Natural killer cell treated with Interleukin-12 subunit alpha and Interleukin-12 subunit beta and Interleukin-15 and Interleukin-18, amount 100 ng/mL, for 72 hours (primary cell): ENCODE results near the gene CACNA1B. TPM values are rescaled to one million over a fixed set of nuclear protein-coding genes. Genes with fewer than 3 reads are reported as not detected.

ENCODE experiments used
- ATAC-seq, 2 donors: fragments of 150-1000 bp; cut with Tn5 transposase in 1 of 2; sonication (Bioruptor Pico), chemical (Tn5 transposase) in 1 of 2; 2 replicates each; pipeline ENCODE4 v1.10.0; 2021
- DNase-seq: peaks from one replicate; pipeline ENCODE4 v3.0.0; 2022; ENCODE audit warnings: low spot score
- H3K27ac Mint-ChIP-seq, 2 donors: 1 replicate in 1 of 2; 2 replicates in 1 of 2; pipeline ENCODE4 v1.8.0; 2022; ENCODE audit warnings: mixed read lengths in 2 of 2, mild to moderate bottlenecking in 1 of 2, moderate library complexity in 1 of 2
- H3K27me3 Mint-ChIP-seq, 2 donors: 1 replicate in 1 of 2; 2 replicates in 1 of 2; pipeline ENCODE4 v1.8.0; 2022; ENCODE audit warnings: mixed read lengths in 2 of 2
- H3K36me3 Mint-ChIP-seq: one replicate; pipeline ENCODE4 v1.8.0; 2022; ENCODE audit warnings: mixed read lengths
- H3K4me1 Mint-ChIP-seq, 2 donors: 1 replicate in 1 of 2; 2 replicates in 1 of 2; pipeline ENCODE4 v1.8.0; 2022; ENCODE audit warnings: low read depth in 2 of 2, mixed read lengths in 2 of 2, mild to moderate bottlenecking in 1 of 2
- H3K4me3 Mint-ChIP-seq: one replicate; pipeline ENCODE4 v1.8.0; 2022; ENCODE audit warnings: mixed read lengths
- H3K9me3 Mint-ChIP-seq: 2 replicates; pipeline ENCODE4 v1.8.0; 2022; ENCODE audit warnings: mixed read lengths
- total RNA-seq, 2 donors: library from RNA; stranded (reverse); gene quantifications; one replicate each; pipeline ENCODE4 v1.2.3, GENCODE V29; 2022

Gene CACNA1B
- total RNA-seq, 2 donors from 2014 or later = 0.11 to 0.90 TPM

- no peak for DNase-seq
- H3K4me1 Mint-ChIP-seq = no peaks in the 10 kb centered on the region
- no peaks in the 10 kb centered on the region for H3K9me3 Mint-ChIP-seq
- ATAC-seq = no peak
- H3K4me3 Mint-ChIP-seq = no peak overlapping the region
- no peak overlapping the region for H3K27ac Mint-ChIP-seq
- no peaks in the 10 kb centered on the region for H3K36me3 Mint-ChIP-seq
- H3K27me3 Mint-ChIP-seq = peaks cover 8 to 12% of the 10 kb centered on the region in 2 donors
These were observed 173.1 kb downstream of the CACNA1B start for GRCh38 chr9:138050472-138051330.

- no peaks in the 10 kb centered on the region for H3K36me3 Mint-ChIP-seq
- no peaks in the 10 kb centered on the region for H3K9me3 Mint-ChIP-seq
- no peak for DNase-seq
- H3K4me3 Mint-ChIP-seq = no peak overlapping the region
- no peaks in the 10 kb centered on the region for H3K4me1 Mint-ChIP-seq
- H3K27ac Mint-ChIP-seq = no peak overlapping the region
- no peak for ATAC-seq
- H3K27me3 Mint-ChIP-seq = peaks cover 8 to 12% of the 10 kb centered on the region in 2 donors
These were observed 174.2 kb downstream of the CACNA1B start for GRCh38 chr9:138051586-138052321.

GRCh38 chr9:138052322-138052615, 174.7 kb downstream of the CACNA1B start:
- Mint-ChIP-seq H3K4me3 (no peak overlapping the region), H3K36me3 (no peaks in the 10 kb centered on the region), H3K27ac (no peak overlapping the region), H3K9me3 (no peaks in the 10 kb centered on the region), H3K27me3 (peaks cover 8 to 11% of the 10 kb centered on the region in 2 donors), H3K4me1 (no peaks in the 10 kb centered on the region)
- DNase-seq (no peak), ATAC-seq (no peak)

- Mint-ChIP-seq H3K4me3 (no peak overlapping the region), H3K9me3 (no peaks in the 10 kb centered on the region), H3K27ac (no peak overlapping the region), H3K4me1 (no peaks in the 10 kb centered on the region), H3K36me3 (no peaks in the 10 kb centered on the region), H3K27me3 (peaks cover 8% of the 10 kb centered on the region in 2 donors)
- ATAC-seq (no peak), DNase-seq (no peak)
These were observed 175.2 kb downstream of the CACNA1B start for GRCh38 chr9:138052635-138053320.

GRCh38 chr9:138053321-138053868, 175.8 kb downstream of the CACNA1B start:
- H3K27ac Mint-ChIP-seq = no peak overlapping the region
- no peaks in the 10 kb centered on the region for H3K4me1 Mint-ChIP-seq
- no peak for DNase-seq
- H3K36me3 Mint-ChIP-seq = no peaks in the 10 kb centered on the region
- peak in 1 of 2 donors; percentile 29 for ATAC-seq
- peaks cover 8% of the 10 kb centered on the region in 2 donors for H3K27me3 Mint-ChIP-seq
- H3K4me3 Mint-ChIP-seq = no peak overlapping the region
- H3K9me3 Mint-ChIP-seq = no peaks in the 10 kb centered on the region

- Mint-ChIP-seq H3K36me3 (no peaks in the 10 kb centered on the region), H3K4me3 (no peak overlapping the region), H3K9me3 (no peaks in the 10 kb centered on the region), H3K4me1 (no peaks in the 10 kb centered on the region), H3K27me3 (peaks cover 8% of the 10 kb centered on the region in 2 donors), H3K27ac (no peak overlapping the region)
- ATAC-seq (no peak), DNase-seq (no peak)
These were observed 176.6 kb downstream of the CACNA1B start for GRCh38 chr9:138053996-138054752.

GRCh38 chr9:138057726-138058125, 180.1 kb downstream of the CACNA1B start:
- Mint-ChIP-seq H3K36me3 (no peaks in the 10 kb centered on the region), H3K4me1 (no peaks in the 10 kb centered on the region), H3K27ac (no peak overlapping the region), H3K27me3 (peaks cover 0 to 4% of the 10 kb centered on the region in 2 donors), H3K9me3 (no peaks in the 10 kb centered on the region), H3K4me3 (no peak overlapping the region)
- no peak for DNase-seq
- no peak for ATAC-seq

- peaks cover 0 to 4% of the 10 kb centered on the region in 2 donors for H3K27me3 Mint-ChIP-seq
- H3K27ac Mint-ChIP-seq = no peak overlapping the region
- H3K9me3 Mint-ChIP-seq = no peaks in the 10 kb centered on the region
- no peaks in the 10 kb centered on the region for H3K36me3 Mint-ChIP-seq
- ATAC-seq (no peak), DNase-seq (no peak)
- no peaks in the 10 kb centered on the region for H3K4me1 Mint-ChIP-seq
- H3K4me3 Mint-ChIP-seq = no peak overlapping the region
These were observed 180.6 kb downstream of the CACNA1B start for GRCh38 chr9:138058181-138058580.

GRCh38 chr9:138059196-138059595, 181.6 kb downstream of the CACNA1B start:
- Mint-ChIP-seq H3K27me3 (peaks cover 0 to under 1% of the 10 kb centered on the region in 2 donors), H3K27ac (no peak overlapping the region), H3K4me1 (no peaks in the 10 kb centered on the region), H3K9me3 (no peaks in the 10 kb centered on the region), H3K4me3 (no peak overlapping the region), H3K36me3 (no peaks in the 10 kb centered on the region)
- ATAC-seq = no peak
- no peak for DNase-seq

- DNase-seq (no peak), ATAC-seq (no peak)
- Mint-ChIP-seq H3K36me3 (no peaks in the 10 kb centered on the region), H3K9me3 (no peaks in the 10 kb centered on the region), H3K4me3 (no peak overlapping the region), H3K27ac (no peak overlapping the region), H3K4me1 (no peaks in the 10 kb centered on the region), H3K27me3 (peaks cover 4% of the 10 kb centered on the region in 2 donors)
These were observed 182.8 kb downstream of the CACNA1B start for GRCh38 chr9:138060365-138060764.

- H3K36me3 Mint-ChIP-seq = no peaks in the 10 kb centered on the region
- no peaks in the 10 kb centered on the region for H3K4me1 Mint-ChIP-seq
- ATAC-seq (no peak), DNase-seq (no peak)
- H3K27me3 Mint-ChIP-seq = peaks cover 4 to 9% of the 10 kb centered on the region in 2 donors
- H3K27ac Mint-ChIP-seq = no peak overlapping the region
- H3K9me3 Mint-ChIP-seq = no peaks in the 10 kb centered on the region
- no peak overlapping the region for H3K4me3 Mint-ChIP-seq
These were observed 183.3 kb downstream of the CACNA1B start for GRCh38 chr9:138060881-138061280.

GRCh38 chr9:138061631-138062030, 184.0 kb downstream of the CACNA1B start:
- no peaks in the 10 kb centered on the region for H3K4me1 Mint-ChIP-seq
- no peaks in the 10 kb centered on the region for H3K36me3 Mint-ChIP-seq
- no peaks in the 10 kb centered on the region for H3K9me3 Mint-ChIP-seq
- no peak for ATAC-seq
- H3K27ac Mint-ChIP-seq = no peak overlapping the region
- no peak for DNase-seq
- H3K27me3 Mint-ChIP-seq = peaks cover 7 to 15% of the 10 kb centered on the region in 2 donors
- no peak overlapping the region for H3K4me3 Mint-ChIP-seq

- peaks cover 7 to 21% of the 10 kb centered on the region in 2 donors for H3K27me3 Mint-ChIP-seq
- H3K9me3 Mint-ChIP-seq = no peaks in the 10 kb centered on the region
- H3K4me1 Mint-ChIP-seq = no peaks in the 10 kb centered on the region
- DNase-seq (no peak), ATAC-seq (no peak)
- no peak overlapping the region for H3K4me3 Mint-ChIP-seq
- H3K36me3 Mint-ChIP-seq = no peaks in the 10 kb centered on the region
- H3K27ac Mint-ChIP-seq = no peak overlapping the region
These were observed 184.6 kb downstream of the CACNA1B start for GRCh38 chr9:138062196-138062595.
